HG02943 (cell line): ENCODE measurements around the gene HERC5.
"Not testable (repeated sequence)": the region's sequence is repeated elsewhere in the genome, so short reads cannot be mapped to it uniquely, and the experiment has no call there.

ENCODE experiments used
- ATAC-seq: cut with Tn5 transposase; IDR thresholded peaks from one replicate; pipeline ENCODE4 v1.9.1; 2021; ENCODE audit warnings: mild to moderate bottlenecking, low read depth, moderate library complexity; ENCODE audit not compliant: unreplicated experiment

The HERC5 gene

GRCh38 chr4:88447371-88448095 lies 9.4 kb upstream of the HERC5 start:
- ATAC-seq: no peak

GRCh38 chr4:88448211-88448765 lies 8.6 kb upstream of the HERC5 start:
- not testable (repeated sequence) for ATAC-seq

- no peak for ATAC-seq
Measured at GRCh38 chr4:88448889-88449288, 8.0 kb upstream of the HERC5 start.

GRCh38 chr4:88449290-88449689 lies 7.6 kb upstream of the HERC5 start:
- ATAC-seq: no peak

- no peak for ATAC-seq
Measured at GRCh38 chr4:88451205-88451604, 5.7 kb upstream of the HERC5 start.

- no peak for ATAC-seq
Measured at GRCh38 chr4:88452912-88453311, 4.0 kb upstream of the HERC5 start.

GRCh38 chr4:88457307-88458103 lies 586 bp downstream of the HERC5 start:
- ATAC-seq: peak; percentile 36

- ATAC-seq: no peak
Measured at GRCh38 chr4:88458104-88458740, 1.3 kb downstream of the HERC5 start.

GRCh38 chr4:88465653-88466192 lies 8.8 kb downstream of the HERC5 start:
- no peak for ATAC-seq

- ATAC-seq: no peak
Measured at GRCh38 chr4:88467392-88467791, 10.5 kb downstream of the HERC5 start.

- ATAC-seq: no peak
Measured at GRCh38 chr4:88477229-88477860, 20.4 kb downstream of the HERC5 start.

- no peak for ATAC-seq
Measured at GRCh38 chr4:88478247-88478646, 21.3 kb downstream of the HERC5 start.

- no peak for ATAC-seq
Measured at GRCh38 chr4:88481537-88481936, 24.6 kb downstream of the HERC5 start.

- ATAC-seq: no peak
Measured at GRCh38 chr4:88489100-88489761, 32.3 kb downstream of the HERC5 start.

GRCh38 chr4:88497859-88498409 lies 41.0 kb downstream of the HERC5 start:
- no peak for ATAC-seq

- no peak for ATAC-seq
Measured at GRCh38 chr4:88503344-88503743, 46.4 kb downstream of the HERC5 start.

- no peak for ATAC-seq
Measured at GRCh38 chr4:88511236-88511635, 54.3 kb downstream of the HERC5 start.

GRCh38 chr4:88514557-88515511 lies 57.9 kb downstream of the HERC5 start:
- ATAC-seq: no peak
